MM.1S (cell line): Measurements from ENCODE around the gene DCXR.

Experiments
- DNase-seq: peaks from one replicate; pipeline ENCODE4 v3.0.0-alpha.2; 2015
- H2AFZ ChIP-seq: fragments of 300-600 bp; sonication (generic); 2 replicates; pipeline ENCODE4 v1.6.0; 2016; ENCODE audit warnings: antibody characterized with exemption, low read length
- H3F3A ChIP-seq: fragments of 300-600 bp; sonication (generic); 2 replicates; pipeline ENCODE4 v1.6.1; 2016; ENCODE audit warnings: mild to moderate bottlenecking, antibody characterized with exemption, low read length, moderate library complexity, mixed read lengths; ENCODE audit not compliant: insufficient read depth
- H3K27ac ChIP-seq: fragments of 300-600 bp; sonication (generic); 2 replicates; pipeline ENCODE4 v1.5.1; 2016; ENCODE audit warnings: mild to moderate bottlenecking, low read length
- H3K27me3 ChIP-seq: fragments of 300-600 bp; sonication (generic); replicated peaks from 2 replicates; pipeline ENCODE4 v1.6.0; 2016; ENCODE audit warnings: low read length; ENCODE audit not compliant: insufficient read depth
- H3K36me3 ChIP-seq: fragments of 300-600 bp; sonication (generic); replicated peaks from 2 replicates; pipeline ENCODE4 v1.6.1; 2016; ENCODE audit warnings: mild to moderate bottlenecking, low read length, mixed read lengths; ENCODE audit not compliant: insufficient read depth
- H3K4me1 ChIP-seq: fragments of 300-600 bp; sonication (generic); 2 replicates; pipeline ENCODE4 v1.6.1; 2016; ENCODE audit warnings: low read length, mixed read lengths
- H3K4me2 ChIP-seq: fragments of 300-600 bp; sonication (generic); 2 replicates; pipeline ENCODE4 v1.6.0; 2016; ENCODE audit warnings: low read depth, low read length
- H3K4me3 ChIP-seq: fragments of 300-600 bp; sonication (generic); 2 replicates; pipeline ENCODE4 v1.5.1; 2016; ENCODE audit warnings: low read length, mixed read lengths
- H3K79me2 ChIP-seq: fragments of 300-600 bp; sonication (generic); 2 replicates; pipeline ENCODE4 v1.6.1; 2016; ENCODE audit warnings: mixed run types, low read length, mixed read lengths
- H3K9ac ChIP-seq: fragments of 300-600 bp; sonication (generic); 2 replicates; pipeline ENCODE4 v1.6.1; 2016; ENCODE audit warnings: low read length, mixed read lengths
- H3K9me2 ChIP-seq: fragments of 300-600 bp; sonication (generic); replicated peaks from 2 replicates; pipeline ENCODE4 v1.6.1; 2016; ENCODE audit warnings: mild to moderate bottlenecking, low read length, mixed read lengths; ENCODE audit not compliant: insufficient read depth
- H3K9me3 ChIP-seq: fragments of 300-600 bp; sonication (generic); replicated peaks from 2 replicates; pipeline ENCODE4 v1.6.1; 2016; ENCODE audit warnings: mild to moderate bottlenecking, low read length, mixed read lengths; ENCODE audit not compliant: insufficient read depth
- H4K20me1 ChIP-seq: fragments of 300-600 bp; sonication (generic); 2 replicates; pipeline ENCODE4 v1.6.1; 2016; ENCODE audit warnings: mild to moderate bottlenecking, low read length, moderate library complexity, mixed read lengths; ENCODE audit not compliant: insufficient read depth
- CTCF ChIP-seq: fragments of 300-600 bp; sonication (generic); IDR thresholded peaks from 2 replicates; pipeline ENCODE4 v1.5.1; 2016; ENCODE audit warnings: antibody characterized with exemption, low read length, mixed read lengths
- EZH2 ChIP-seq: fragments of 300-600 bp; sonication (generic); optimal IDR thresholded peaks from 2 replicates; pipeline ENCODE3; 2017; ENCODE audit warnings: low read depth, mild to moderate bottlenecking, antibody characterized with exemption, low read length, mixed read lengths
- EZH2phosphoT487 ChIP-seq: fragments of 300-600 bp; sonication (generic); IDR thresholded peaks from 2 replicates; pipeline ENCODE4 v1.6.1; 2018; ENCODE audit warnings: antibody characterized with exemption, low read length

Gene DCXR

GRCh38 chr17:82007495-82008257, 29.8 kb downstream of the DCXR start:
- TF ChIP-seq EZH2 (no peak), EZH2phosphoT487 (no peak), CTCF (no peak)
- Histone ChIP-seq H3K4me1 (no peaks in the 10 kb centered on the region), H3K9me3 (no peaks in the 10 kb centered on the region), H3K27ac (no peak overlapping the region), H3K9ac (no peak overlapping the region), H3F3A (no peaks in the 10 kb centered on the region), H3K4me3 (no peak overlapping the region), H3K9me2 (no peaks in the 10 kb centered on the region), H3K4me2 (no peak overlapping the region), H4K20me1 (no peaks in the 10 kb centered on the region), H3K36me3 (no peaks in the 10 kb centered on the region), H2AFZ (no peak overlapping the region), H3K79me2 (no peaks in the 10 kb centered on the region), H3K27me3 (no peaks in the 10 kb centered on the region)
- no peak for DNase-seq

- H3K4me2 ChIP-seq: no peak overlapping the region
- no peaks in the 10 kb centered on the region for H3K79me2 ChIP-seq
- no peak overlapping the region for H3K9ac ChIP-seq
- H3K9me2 ChIP-seq: no peaks in the 10 kb centered on the region
- TF ChIP-seq CTCF (no peak), EZH2 (no peak)
- H3K27me3 ChIP-seq: no peaks in the 10 kb centered on the region
- H3K9me3 ChIP-seq: no peaks in the 10 kb centered on the region
- no peaks in the 10 kb centered on the region for H3K36me3 ChIP-seq
- DNase-seq: no peak
- no peak overlapping the region for H3K27ac ChIP-seq
- H3K4me3 ChIP-seq: no peak overlapping the region
- no peaks in the 10 kb centered on the region for H3F3A ChIP-seq
- no peaks in the 10 kb centered on the region for H4K20me1 ChIP-seq
- no peak overlapping the region for H2AFZ ChIP-seq
- no peaks in the 10 kb centered on the region for H3K4me1 ChIP-seq
Observed at GRCh38 chr17:82007228-82007494, 30.3 kb downstream of the DCXR start.

- H4K20me1 ChIP-seq: no peaks in the 10 kb centered on the region
- H3K9me3 ChIP-seq: no peaks in the 10 kb centered on the region
- no peak for TF ChIP-seq CTCF
- no peak for TF ChIP-seq EZH2phosphoT487
- TF ChIP-seq EZH2: no peak
- H3K4me2 ChIP-seq: no peak overlapping the region
- H3K27me3 ChIP-seq: no peaks in the 10 kb centered on the region
- no peak overlapping the region for H3K9ac ChIP-seq
- no peaks in the 10 kb centered on the region for H3F3A ChIP-seq
- no peaks in the 10 kb centered on the region for H3K4me1 ChIP-seq
- H3K79me2 ChIP-seq: no peaks in the 10 kb centered on the region
- no peaks in the 10 kb centered on the region for H3K9me2 ChIP-seq
- no peak overlapping the region for H3K27ac ChIP-seq
- H2AFZ ChIP-seq: no peak overlapping the region
- DNase-seq: no peak
- no peak overlapping the region for H3K4me3 ChIP-seq
- no peaks in the 10 kb centered on the region for H3K36me3 ChIP-seq
Observed at GRCh38 chr17:82006468-82007227, 30.8 kb downstream of the DCXR start.
